Neural crest cell (in vitro differentiated cells): Measurements from ENCODE around the gene LEFTY2. TPM values are rescaled to one million over a fixed set of nuclear protein-coding genes. Genes with fewer than 3 reads are reported as not detected.
A peak's percentile ranks its signal among the peaks of the same experiment; 100 is the strongest.

Source experiments
- DNase-seq: peaks from one replicate; pipeline ENCODE4 v3.0.0; 2021; ENCODE audit warnings: low read depth, mixed read lengths, low spot score
- H3K27ac Mint-ChIP-seq: one replicate; pipeline ENCODE4 v1.8.0; 2021; ENCODE audit warnings: mild to moderate bottlenecking, mixed read lengths; ENCODE audit not compliant: unreplicated experiment
- H3K27me3 Mint-ChIP-seq: 2 replicates; pipeline ENCODE4 v1.8.0; 2021; ENCODE audit warnings: low read depth, mild to moderate bottlenecking, mixed read lengths
- H3K36me3 Mint-ChIP-seq: 2 replicates; pipeline ENCODE4 v1.8.0; 2021; ENCODE audit warnings: low read depth, mild to moderate bottlenecking, mixed read lengths
- H3K4me1 Mint-ChIP-seq: 2 replicates; pipeline ENCODE4 v1.8.0; 2021; ENCODE audit warnings: mixed read lengths
- H3K4me3 Mint-ChIP-seq: one replicate; pipeline ENCODE4 v1.8.0; 2021; ENCODE audit warnings: mild to moderate bottlenecking, mixed read lengths
- H3K9me3 Mint-ChIP-seq: 2 replicates; pipeline ENCODE4 v1.8.0; 2021; ENCODE audit warnings: mixed read lengths
- total RNA-seq: library from RNA; stranded (reverse); gene quantifications from 2 replicates; pipeline ENCODE4 v1.2.1, GENCODE V29; 2021
- TF ChIP-seq, protein P1 (sequence below): fragments of 200-600 bp; sonication (generic); conservative IDR thresholded peaks from 2 replicates; pipeline ENCODE4 v1.5.0; 2021; ENCODE audit warnings: antibody characterized with exemption, mild to moderate bottlenecking

Gene LEFTY2
- total RNA-seq, 1 donor from 2014 or later = not detected

DNA sequence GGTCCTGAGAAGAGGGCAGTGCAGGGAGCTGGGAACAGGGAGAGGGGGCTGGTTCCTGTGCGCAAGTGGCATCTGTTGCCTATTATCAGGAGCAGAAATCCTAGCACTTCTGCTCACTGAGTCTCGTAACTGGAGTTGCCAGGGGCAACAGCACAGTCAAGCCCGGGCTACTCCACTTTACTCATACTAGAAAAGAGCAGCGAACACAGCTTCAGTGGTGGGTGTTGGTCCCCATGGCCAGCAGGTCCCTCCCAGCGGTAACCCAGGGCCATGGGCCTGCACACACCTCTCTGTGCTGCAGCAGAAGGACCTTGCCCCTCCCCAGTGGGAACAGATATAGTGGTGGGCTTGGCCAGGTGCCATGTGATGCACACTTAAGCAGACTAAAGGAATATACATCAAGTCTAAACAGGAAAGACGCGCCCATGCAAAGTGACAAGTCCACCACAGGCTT lies 25.5 kb downstream of the LEFTY2 start:
- H3K9me3 Mint-ChIP-seq = no peaks in the 10 kb centered on the region
- no peak for DNase-seq
- H3K4me3 Mint-ChIP-seq = no peak overlapping the region
- no peak overlapping the region for H3K27ac Mint-ChIP-seq
- H3K4me1 Mint-ChIP-seq = peaks cover 22% of the 10 kb centered on the region
- TF ChIP-seq, protein P1, sequence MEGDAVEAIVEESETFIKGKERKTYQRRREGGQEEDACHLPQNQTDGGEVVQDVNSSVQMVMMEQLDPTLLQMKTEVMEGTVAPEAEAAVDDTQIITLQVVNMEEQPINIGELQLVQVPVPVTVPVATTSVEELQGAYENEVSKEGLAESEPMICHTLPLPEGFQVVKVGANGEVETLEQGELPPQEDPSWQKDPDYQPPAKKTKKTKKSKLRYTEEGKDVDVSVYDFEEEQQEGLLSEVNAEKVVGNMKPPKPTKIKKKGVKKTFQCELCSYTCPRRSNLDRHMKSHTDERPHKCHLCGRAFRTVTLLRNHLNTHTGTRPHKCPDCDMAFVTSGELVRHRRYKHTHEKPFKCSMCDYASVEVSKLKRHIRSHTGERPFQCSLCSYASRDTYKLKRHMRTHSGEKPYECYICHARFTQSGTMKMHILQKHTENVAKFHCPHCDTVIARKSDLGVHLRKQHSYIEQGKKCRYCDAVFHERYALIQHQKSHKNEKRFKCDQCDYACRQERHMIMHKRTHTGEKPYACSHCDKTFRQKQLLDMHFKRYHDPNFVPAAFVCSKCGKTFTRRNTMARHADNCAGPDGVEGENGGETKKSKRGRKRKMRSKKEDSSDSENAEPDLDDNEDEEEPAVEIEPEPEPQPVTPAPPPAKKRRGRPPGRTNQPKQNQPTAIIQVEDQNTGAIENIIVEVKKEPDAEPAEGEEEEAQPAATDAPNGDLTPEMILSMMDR = no peak
- H3K36me3 Mint-ChIP-seq = peaks cover 4% of the 10 kb centered on the region
- H3K27me3 Mint-ChIP-seq = peaks cover 4% of the 10 kb centered on the region

DNA sequence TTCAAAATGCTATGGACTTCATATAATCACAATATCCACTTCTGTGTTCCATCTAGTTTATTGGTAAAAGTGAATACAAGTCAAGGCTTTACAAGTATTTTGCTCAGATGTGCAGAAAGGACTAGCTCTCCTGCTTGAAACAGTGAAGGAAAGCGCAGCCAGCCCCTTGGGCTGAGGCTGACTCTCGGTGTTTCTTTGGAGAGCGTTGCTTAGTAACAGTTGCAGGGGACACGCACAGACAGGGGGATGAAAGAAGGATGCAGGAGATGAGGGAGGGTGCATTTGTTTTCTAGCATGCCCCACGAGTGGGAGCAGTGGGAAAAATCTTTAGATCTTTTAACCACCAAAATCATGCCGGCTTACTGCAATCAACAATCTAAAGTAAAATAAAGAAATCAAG lies 26.1 kb downstream of the LEFTY2 start:
- peaks cover 4% of the 10 kb centered on the region for H3K36me3 Mint-ChIP-seq
- no peak for DNase-seq
- TF ChIP-seq, protein P1 = no peak
- H3K9me3 Mint-ChIP-seq = no peaks in the 10 kb centered on the region
- peaks cover 4% of the 10 kb centered on the region for H3K27me3 Mint-ChIP-seq
- H3K27ac Mint-ChIP-seq = no peak overlapping the region
- H3K4me3 Mint-ChIP-seq = no peak overlapping the region
- H3K4me1 Mint-ChIP-seq = peaks cover 22% of the 10 kb centered on the region

DNA sequence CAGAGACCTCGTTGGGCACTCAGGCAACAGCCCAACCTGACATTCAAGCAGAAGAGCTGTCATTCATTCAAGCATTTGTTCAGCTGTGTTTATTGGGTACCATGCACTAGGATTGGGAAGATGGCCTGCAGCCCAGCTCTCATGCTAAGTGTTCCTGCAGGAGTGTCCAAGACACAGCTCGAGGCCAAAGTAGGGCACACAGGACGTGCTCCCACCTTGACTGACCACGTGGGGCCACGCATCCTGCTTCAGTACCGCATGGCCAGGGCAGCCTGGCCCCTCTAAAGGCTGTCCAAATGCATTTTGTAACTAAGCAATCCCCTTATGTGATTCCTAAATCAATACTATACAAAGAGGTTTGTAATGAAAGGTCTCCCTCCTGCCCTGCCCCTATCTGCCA lies 26.6 kb downstream of the LEFTY2 start:
- H3K36me3 Mint-ChIP-seq = peaks cover 4% of the 10 kb centered on the region
- TF ChIP-seq, protein P1 = no peak
- H3K4me1 Mint-ChIP-seq = peaks cover 22% of the 10 kb centered on the region
- no peak for DNase-seq
- H3K4me3 Mint-ChIP-seq = no peak overlapping the region
- peaks cover 4% of the 10 kb centered on the region for H3K27me3 Mint-ChIP-seq
- peak overlapping the region; percentile 69 for H3K27ac Mint-ChIP-seq
- H3K9me3 Mint-ChIP-seq = no peaks in the 10 kb centered on the region

DNA sequence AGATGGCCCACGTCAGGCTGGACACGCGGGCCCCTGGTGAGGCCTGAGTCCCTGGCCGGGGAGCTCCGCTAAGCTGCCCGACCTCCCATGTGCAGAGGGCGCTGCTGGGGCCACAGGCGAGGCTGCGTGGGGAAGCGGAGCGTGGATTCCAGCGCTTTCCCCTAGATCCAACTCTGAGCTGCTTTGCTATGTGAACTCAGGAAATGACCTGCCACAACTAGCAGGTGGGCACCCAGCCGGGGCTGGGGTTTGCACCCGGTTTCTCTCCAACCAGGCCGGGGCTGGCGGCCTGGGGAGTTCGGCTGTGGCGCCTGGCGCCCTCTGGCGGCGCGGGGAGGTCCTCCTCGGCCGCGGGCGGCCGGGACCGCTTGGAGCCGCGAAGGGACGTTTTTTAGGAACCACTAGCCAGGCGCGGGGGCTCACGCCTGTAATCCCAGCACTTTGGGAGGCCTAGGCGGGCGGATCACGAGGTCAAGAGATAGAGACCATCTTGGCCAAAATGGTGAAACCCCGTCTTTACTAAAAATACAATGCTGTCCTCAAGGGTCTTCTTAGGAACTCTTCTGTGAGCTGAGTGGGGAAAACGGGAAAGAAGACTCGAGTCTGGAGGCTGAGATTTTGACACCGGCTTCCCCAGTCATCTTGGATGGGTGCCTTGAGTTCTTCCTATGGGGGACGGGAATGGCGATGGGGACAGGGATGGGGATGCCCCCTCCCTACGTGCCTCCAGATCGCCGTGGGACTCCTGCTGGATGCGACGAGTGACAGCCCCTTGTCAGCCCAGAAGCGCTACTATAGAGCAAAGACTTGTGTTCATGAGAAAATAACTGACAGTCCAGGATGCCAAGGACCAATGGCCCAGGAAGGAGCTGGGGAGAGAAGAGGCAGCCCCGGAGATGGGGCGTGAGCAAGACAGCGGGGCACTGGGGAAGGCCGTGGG lies 29.6 kb downstream of the LEFTY2 start:
- no peaks in the 10 kb centered on the region for H3K9me3 Mint-ChIP-seq
- no peak overlapping the region for H3K27ac Mint-ChIP-seq
- no peak overlapping the region for H3K4me3 Mint-ChIP-seq
- DNase-seq = peak; percentile 68
- H3K27me3 Mint-ChIP-seq = peaks cover 4% of the 10 kb centered on the region
- H3K4me1 Mint-ChIP-seq = peaks cover 22% of the 10 kb centered on the region
- H3K36me3 Mint-ChIP-seq = no peaks in the 10 kb centered on the region
- TF ChIP-seq, protein P1 = peak; percentile 92

DNA sequence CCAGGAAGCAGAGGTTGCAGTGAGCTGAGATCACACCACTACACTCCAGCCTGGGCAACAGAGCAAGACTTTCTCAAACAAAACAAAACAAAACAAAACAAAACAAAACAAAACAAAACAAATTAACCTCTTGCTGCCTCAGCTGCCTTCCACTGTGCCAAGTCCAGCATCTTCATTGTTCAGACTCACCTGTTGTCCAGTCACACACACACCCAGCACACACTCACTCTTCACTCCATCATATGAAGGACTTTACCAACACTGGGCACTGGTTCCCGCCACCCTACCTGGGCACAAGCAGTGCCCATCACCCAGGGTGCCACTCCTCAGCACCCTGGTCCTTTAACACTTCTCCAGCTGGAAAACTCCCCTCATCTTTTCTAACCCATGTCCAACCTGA lies 31.5 kb downstream of the LEFTY2 start:
- no peak for DNase-seq
- no peak overlapping the region for H3K4me3 Mint-ChIP-seq
- TF ChIP-seq, protein P1 = no peak
- peaks cover 5% of the 10 kb centered on the region for H3K4me1 Mint-ChIP-seq
- no peak overlapping the region for H3K27ac Mint-ChIP-seq
- no peaks in the 10 kb centered on the region for H3K9me3 Mint-ChIP-seq
- H3K36me3 Mint-ChIP-seq = no peaks in the 10 kb centered on the region
- H3K27me3 Mint-ChIP-seq = peaks cover 4% of the 10 kb centered on the region
